K562 (cell line): ENCODE results near the gene MAPKAPK2. TPM values are rescaled to one million over a fixed set of nuclear protein-coding genes. Genes with fewer than 3 reads are reported as not detected.
A peak's percentile ranks its signal among the peaks of the same experiment; 100 is the strongest.

Experiments used
- ATAC-seq: fragments of 200-7000 bp; cut with Tn5 transposase; 3 replicates; pipeline ENCODE4 v1.9.1; 2020; ENCODE audit warnings: moderate library complexity
- BruUV-seq: library from RNA; stranded (reverse); fragments of 400-500 nt; replicated peaks from 2 replicates; lab custom pipeline; 2021; lab: Mats Ljungman, UMichigan
- CTCF ChIA-PET: fragments of 300-600 bp; formaldehyde crosslinking; extraction: SDS; loops from one replicate; lab custom pipeline; 2021; ENCODE audit warnings: low intra/inter-chr PET ratio; lab: Yijun Ruan, JAX
- POLR2A ChIA-PET: fragments of 300-600, 350-650 bp; sonication (Branson Sonifier 250); formaldehyde crosslinking; extraction: SDS; loops from one replicate; lab custom pipeline; 2021; ENCODE audit warnings: antibody characterized with exemption, inconsistent platforms; lab: Yijun Ruan, JAX
- DNase-seq, 4 experiments: peaks; one replicate each; pipeline versions ENCODE4 v3.0.0 to v3.0.0-alpha.2; 2011 to 2018; ENCODE audit warnings: low spot score in 3 of 4, mixed read lengths in 3 of 4; ENCODE audit errors: extremely low read depth in 1 of 4
- FAIRE-seq: peaks from 2 replicates; lab custom pipeline; 2011; peaks lifted over from hg19 to GRCh38; lab: Jason Lieb, UNC
- H2AFZ ChIP-seq: 2 replicates; pipeline ENCODE4 v1.6.0; 2011; ENCODE audit warnings: low read depth, low read length, control low read depth, inconsistent platforms
- H3K27ac ChIP-seq: fragments of 200-600 bp; 3 replicates; pipeline ENCODE4 v1.8.0; 2011; ENCODE audit warnings: low read depth, mild to moderate bottlenecking, control low read depth, inconsistent platforms, low read length, moderate library complexity, mixed read lengths; ENCODE audit errors: extremely low read depth
- H3K27me3 ChIP-seq, 2 experiments: fragments of 300-600 bp in 1 of 2; 2 replicates in 1 of 2; 3 replicates in 1 of 2; pipeline versions ENCODE4 v1.6.0 to v1.8.0; 2011; ENCODE audit warnings: inconsistent platforms in 2 of 2, low read length in 2 of 2, mild to moderate bottlenecking in 1 of 2, mixed read lengths in 1 of 2, moderate library complexity in 1 of 2; ENCODE audit not compliant: control insufficient read depth in 2 of 2, insufficient read depth in 2 of 2
- H3K36me3 ChIP-seq: fragments of 300-600 bp; 3 replicates; pipeline ENCODE4 v1.8.0; 2011; ENCODE audit warnings: mild to moderate bottlenecking, low read length, inconsistent platforms; ENCODE audit not compliant: control insufficient read depth, insufficient read depth
- H3K4me1 ChIP-seq, 2 experiments: fragments of 200-600 bp in 1 of 2; replicated peaks in 1 of 2; 2 replicates in 1 of 2; 3 replicates in 1 of 2; pipeline versions ENCODE4 v1.5.1 to v1.8.0; 2011; ENCODE audit warnings: inconsistent platforms in 2 of 2, low read length in 2 of 2, mild to moderate bottlenecking in 1 of 2, mixed read lengths in 1 of 2, moderate library complexity in 1 of 2; ENCODE audit not compliant: control insufficient read depth in 2 of 2, insufficient read depth in 2 of 2
- H3K4me2 ChIP-seq: 2 replicates; pipeline ENCODE4 v1.6.1; 2011; ENCODE audit warnings: low read length, control low read depth, inconsistent platforms, mixed read lengths; ENCODE audit not compliant: insufficient read depth
- H3K4me3 ChIP-seq: fragments of 200-600 bp; sonication (generic), shearing (Covaris generic); 2 replicates; pipeline ENCODE4 v1.5.1; 2016; ENCODE audit warnings: control low read depth, inconsistent platforms
- H3K79me2 ChIP-seq: fragments of 200-600 bp; 3 replicates; pipeline ENCODE4 v1.8.0; 2011; ENCODE audit warnings: low read length, inconsistent platforms; ENCODE audit not compliant: control insufficient read depth, insufficient read depth
- H3K9ac ChIP-seq, 2 experiments: 2 replicates each; pipeline versions ENCODE4 v1.6.0 to v1.6.1; 2011; ENCODE audit warnings: low read depth in 2 of 2, low read length in 2 of 2, control low read depth in 1 of 2, inconsistent platforms in 1 of 2, mild to moderate bottlenecking in 1 of 2, mixed read lengths in 1 of 2; ENCODE audit not compliant: insufficient read depth in 1 of 2
- H3K9me1 ChIP-seq: one replicate; pipeline ENCODE4 v1.6.0; 2011; ENCODE audit warnings: inconsistent platforms, mild to moderate bottlenecking, low read length, moderate library complexity; ENCODE audit not compliant: control insufficient read depth, insufficient read depth
- H3K9me3 ChIP-seq: replicated peaks from 2 replicates; pipeline ENCODE4 v1.5.1; 2011; ENCODE audit warnings: low read depth, low read length, inconsistent platforms; ENCODE audit not compliant: control insufficient read depth, insufficient read depth
- H4K20me1 ChIP-seq: replicated peaks from 2 replicates; pipeline ENCODE4 v1.6.1; 2011; ENCODE audit warnings: low read length, inconsistent platforms, mixed read lengths; ENCODE audit not compliant: control insufficient read depth, insufficient read depth
- BACH1 ChIP-seq: fragments of 200-800 bp; sonication (Bioruptor generic); IDR thresholded peaks from 2 replicates; pipeline ENCODE4 v1.6.1; 2016; ENCODE audit warnings: missing genetic modification characterization, missing compliant biosample characterization
- BCOR ChIP-seq: fragments of 450-650 bp; IDR thresholded peaks from 2 replicates; pipeline ENCODE4 v1.6.1; 2016
- EP300 ChIP-seq: IDR thresholded peaks from 2 replicates; pipeline ENCODE4 v1.6.1; 2012; ENCODE audit warnings: low read length, improper control_type of control experiment
- HLTF ChIP-seq: fragments of 450-650 bp; IDR thresholded peaks from 2 replicates; pipeline ENCODE4 v1.6.1; 2016
- HNRNPLL ChIP-seq: fragments of 200-400 bp; formaldehyde crosslinking; IDR thresholded peaks from 2 replicates; pipeline ENCODE4 v1.6.1; 2017; ENCODE audit warnings: low read length, low read depth, mild to moderate bottlenecking; ENCODE audit not compliant: poor library complexity, severe bottlenecking
- MAFK ChIP-seq: IDR thresholded peaks from 2 replicates; pipeline ENCODE4 v1.6.1; 2011; ENCODE audit warnings: low read length, improper control_type of control experiment
- RBM25 ChIP-seq: fragments of 200-400 bp; formaldehyde crosslinking; IDR thresholded peaks from 2 replicates; pipeline ENCODE4 v1.6.1; 2018; ENCODE audit warnings: low read length, low read depth, moderate library complexity; ENCODE audit not compliant: severe bottlenecking
- RNF219 ChIP-seq: fragments of 250-450 bp; sonication (Bioruptor Pico); IDR thresholded peaks from 2 replicates; pipeline ENCODE4 v1.5.0; 2022; ENCODE audit warnings: mild to moderate bottlenecking
- SMARCA5 ChIP-seq: fragments of 450-650 bp; IDR thresholded peaks from 2 replicates; pipeline ENCODE4 v1.6.1; 2016
- SPI1 ChIP-seq: IDR thresholded peaks from 2 replicates; pipeline ENCODE4 v1.6.1; 2011; ENCODE audit warnings: low read depth, low read length, control low read depth, borderline replicate concordance
- YBX1 ChIP-seq: fragments of 450-650 bp; IDR thresholded peaks from 2 replicates; pipeline ENCODE4 v1.7.1; 2016; ENCODE audit warnings: mild to moderate bottlenecking
- ZNF121 ChIP-seq: sonication (generic); formaldehyde crosslinking; conservative IDR thresholded peaks from 2 replicates; pipeline ENCODE4 v1.8.0; 2022; ENCODE audit warnings: missing genetic modification reagents
- ZNF41 ChIP-seq: fragments of 250-450 bp; sonication (Bioruptor Pico); conservative IDR thresholded peaks from 2 replicates; pipeline ENCODE4 v1.4.0; 2020; ENCODE audit warnings: mild to moderate bottlenecking
- WGBS: fragments of 100-300 bp; shearing (Covaris generic); methylation state at CpG from one replicate; pipeline ENCODE4 v1.1.6; 2016; ENCODE audit warnings: low coverage, mixed read lengths; ENCODE audit not compliant: insufficient coverage; ENCODE audit errors: missing lambda C conversion rate; 5-methylcytosine and 5-hydroxymethylcytosine counted together
- in situ Hi-C: fragments of 300-500 bp; cut with MboI; formaldehyde crosslinking; loops from 4 replicates; pipeline ENCODE4 v1.15.0; 2018; ENCODE audit warnings: inconsistent platforms, mixed read lengths
- intact Hi-C: fragments of 100-400 bp; cut with micrococcal nuclease; formaldehyde crosslinking; loops from 2 replicates; pipeline ENCODE4 v1.14.2; 2022
- polyA plus RNA-seq, 8 experiments: library from polyadenylated mRNA; depleted of rRNA in 4 of 8; stranded (reverse) in 5 of 8; unstranded in 3 of 8; fragments of >200 nt; fragmentation: Nextera tagmentation in 2 of 8; fragmentation: Illumina TruSeq in 1 of 8; extraction: Ambion mirVana in 2 of 8; extraction: Trizol in 1 of 8; gene quantifications; 2 replicates each; pipeline versions ENCODE4 v1.2.1 to v1.2.3, GENCODE V29; 2011 to 2014; ENCODE audit warnings: inconsistent platforms in 1 of 8, missing spikeins in 1 of 8
- total RNA-seq, 7 experiments: library from RNA; depleted of rRNA in 6 of 7; stranded (reverse); fragments of >200 nt in 6 of 7; fragmentation: Illumina TruSeq in 2 of 7; extraction: Trizol in 2 of 7; gene quantifications; 2 replicates each; pipeline versions ENCODE4 v1.2.1 to v1.2.3, GENCODE V29; 2011 to 2021; ENCODE audit warnings: low replicate concordance in 1 of 7

The MAPKAPK2 gene
- total and polyA plus RNA-seq, 9 of the 15 experiments (the other 6 are each of a cell fraction or from before 2014, with no cell fraction given), result 0.63 to 94.2 (median 52.1) TPM

- ChIA-PET POLR2A (interaction anchor here (0.7 to 4.2 kb wide), 6 partner anchors 7 to 189 kb away, joined by 3 to 21 read pairs (median 4); partner anchors contain the start of gene EIF2D), CTCF (no interaction called here)
- no peak overlapping the region for H3K9ac ChIP-seq
- no peak overlapping the region for H3K4me3 ChIP-seq
- H3K36me3 ChIP-seq, result peaks cover 2% of the 10 kb centered on the region; the same call in 1 of the 3 replicates
- peaks cover 38 to 59% of the 10 kb centered on the region in 2 experiments for H3K4me1 ChIP-seq
- 76% methylated on average over 4 of the region's 4 CpGs for WGBS
- no TSS peak for BruUV-seq
- H3K4me2 ChIP-seq, result no peak overlapping the region
- no peaks in the 10 kb centered on the region for H3K9me1 ChIP-seq
- peaks cover 94% of the 10 kb centered on the region for H3K79me2 ChIP-seq
- no peak overlapping the region for H3K27ac ChIP-seq
- intact Hi-C loops (loop anchor here (5.0 kb wide), 1 partner anchor 103 kb away; the partner anchor contains the start of gene EIF2D), in situ Hi-C loops (no loop called here)
- ATAC-seq (no peak), FAIRE-seq (no peak), DNase-seq (no peak)
- 0 out of 2 replicates have a peak, but pooled peaks have one; percentile 54 for TF ChIP-seq BACH1 (tag)
- TF ChIP-seq SPI1, result peak; percentile 56; the same call in 1 of the 2 replicates
- TF ChIP-seq YBX1, result no peak
- TF ChIP-seq EP300, result no peak
- H3K27me3 ChIP-seq, result no peaks in the 10 kb centered on the region
- no peaks in the 10 kb centered on the region for H3K9me3 ChIP-seq
- no peak overlapping the region for H2AFZ ChIP-seq
- peaks cover 37% of the 10 kb centered on the region for H4K20me1 ChIP-seq
Measured at GRCh38 chr1:206715120-206715519, 30.4 kb downstream of the MAPKAPK2 start.

DNA sequence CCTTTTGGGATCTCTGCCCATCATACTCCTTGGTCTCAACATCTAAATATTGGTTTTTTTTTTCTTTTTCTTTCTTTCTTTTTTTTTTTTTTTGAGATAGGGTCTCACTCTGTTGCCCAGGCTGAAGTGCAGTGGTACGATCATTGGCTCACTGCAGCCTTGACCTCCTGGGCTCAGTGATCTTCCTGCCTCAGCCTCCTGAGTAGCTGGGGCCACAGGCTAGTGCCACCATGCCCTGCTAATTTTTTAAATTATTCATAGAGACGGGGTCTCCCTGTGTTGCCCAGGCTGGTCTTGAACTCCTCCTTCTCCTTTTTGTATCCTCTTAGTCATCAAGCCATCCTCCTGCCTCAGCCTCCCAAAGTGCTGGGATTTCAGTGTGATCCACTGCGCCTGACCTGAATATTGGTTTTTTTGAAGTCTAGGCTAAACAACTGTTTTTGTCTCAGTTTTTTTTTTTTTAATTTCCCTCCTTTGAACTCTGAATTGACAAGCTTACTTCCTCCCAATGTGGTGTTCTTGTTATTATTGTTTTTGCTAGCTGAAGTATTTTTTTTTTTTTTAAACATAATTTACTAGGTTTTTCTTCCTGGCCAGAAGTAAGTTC, 30.9 kb downstream of the MAPKAPK2 start:
- TF ChIP-seq BCOR, result 0 out of 2 replicates have a peak, but pooled peaks have one; percentile 29
- peak; percentile 92 for TF ChIP-seq ZNF121 (CRISPR knock-in tag)
- no peak for TF ChIP-seq HLTF
- no peak for TF ChIP-seq HNRNPLL
- no peak for TF ChIP-seq MAFK
- no peak for TF ChIP-seq RNF219
- TF ChIP-seq ZNF41, result no peak
- TF ChIP-seq RBM25, result peak; percentile 7
- 0 out of 2 replicates have a peak, but pooled peaks have one; percentile 20 for TF ChIP-seq SMARCA5
- no peak for FAIRE-seq
- no peak overlapping the region for H2AFZ ChIP-seq
- ChIA-PET POLR2A (interaction anchor here (0.6 to 4.2 kb wide), 8 partner anchors 11 to 788 kb away, joined by 3 to 21 read pairs (median 4); partner anchors contain the start of gene EIF2D), CTCF (no interaction called here)
- H3K4me3 ChIP-seq, result no peak overlapping the region
- no peaks in the 10 kb centered on the region for H3K9me1 ChIP-seq
- peak overlapping the region; percentile 57; the same call in 2 of the 3 replicates for H3K27ac ChIP-seq
- peaks cover 38 to 57% of the 10 kb centered on the region in 2 experiments for H3K4me1 ChIP-seq
- no peak for DNase-seq
- peak overlapping the region in 1 of 2 experiments; percentile 17; a peak in 1 of 4 replicates for H3K9ac ChIP-seq
- H3K79me2 ChIP-seq, result peaks cover 94% of the 10 kb centered on the region
- in situ Hi-C loops, result no loop called here
- no TSS peak for BruUV-seq
- ATAC-seq, result no peak
- WGBS, result 95% methylated on average over 3 of the region's 3 CpGs
- H4K20me1 ChIP-seq, result peaks cover 32% of the 10 kb centered on the region
- intact Hi-C loops, result loop anchor here (5.0 kb wide), 1 partner anchor 103 kb away; the partner anchor contains the start of gene EIF2D
- no peaks in the 10 kb centered on the region for H3K9me3 ChIP-seq
- peaks cover 2% of the 10 kb centered on the region; the same call in 1 of the 3 replicates for H3K36me3 ChIP-seq
- H3K27me3 ChIP-seq, result no peaks in the 10 kb centered on the region
- no peak overlapping the region for H3K4me2 ChIP-seq
